ENCODE results near the gene ALPK3.

ALPK3 gene

GRCh38 chr15:84816694-84817465 is at the start of gene ALPK3:
Gene ALPK3, plus strand, starts transcription at chr15:84817356. Its CDS starts 97 bp downstream, at chr15:84817453.
- no peak for DNase-seq (ENCODE audit: low read depth)

- DNase-seq (ENCODE audit: low read depth) = no peak
These were observed 45.1 kb upstream of the ALPK3 start for GRCh38 chr15:84772031-84772430.

GRCh38 chr15:84772467-84772866 is 44.7 kb upstream of the ALPK3 start:
- DNase-seq (ENCODE audit: low read depth) = no peak

GRCh38 chr15:84773716-84774115 is 43.4 kb upstream of the ALPK3 start:
- no peak for DNase-seq (ENCODE audit: low read depth)

GRCh38 chr15:84775867-84776449 is 41.2 kb upstream of the ALPK3 start:
- DNase-seq (ENCODE audit: low read depth) = no peak

- DNase-seq (ENCODE audit: low read depth) = no peak
These were observed 39.0 kb upstream of the ALPK3 start for GRCh38 chr15:84778194-84778593.

GRCh38 chr15:84780492-84780891 is 36.7 kb upstream of the ALPK3 start:
- no peak for DNase-seq (ENCODE audit: low read depth)

GRCh38 chr15:84781495-84781894 is 35.7 kb upstream of the ALPK3 start:
- no peak for DNase-seq (ENCODE audit: low read depth)

GRCh38 chr15:84782346-84782745 is 34.8 kb upstream of the ALPK3 start:
- DNase-seq (ENCODE audit: low read depth) = no peak

- no peak for DNase-seq (ENCODE audit: low read depth)
These were observed 33.5 kb upstream of the ALPK3 start for GRCh38 chr15:84783493-84784251.

- DNase-seq (ENCODE audit: low read depth) = no peak
These were observed 32.9 kb upstream of the ALPK3 start for GRCh38 chr15:84784262-84784661.

GRCh38 chr15:84785053-84785452 is 32.1 kb upstream of the ALPK3 start:
- no peak for DNase-seq (ENCODE audit: low read depth)

- DNase-seq (ENCODE audit: low read depth) = no peak
These were observed 28.7 kb upstream of the ALPK3 start for GRCh38 chr15:84788500-84788899.

- no peak for DNase-seq (ENCODE audit: low read depth)
These were observed 27.4 kb upstream of the ALPK3 start for GRCh38 chr15:84789762-84790161.

GRCh38 chr15:84790676-84791075 is 26.5 kb upstream of the ALPK3 start:
- DNase-seq (ENCODE audit: low read depth) = no peak

GRCh38 chr15:84791763-84792162 is 25.4 kb upstream of the ALPK3 start:
- no peak for DNase-seq (ENCODE audit: low read depth)

- DNase-seq (ENCODE audit: low read depth) = no peak
These were observed 23.6 kb upstream of the ALPK3 start for GRCh38 chr15:84793431-84794161.

- DNase-seq (ENCODE audit: low read depth) = no peak
These were observed 23.0 kb upstream of the ALPK3 start for GRCh38 chr15:84794162-84794547.

GRCh38 chr15:84795186-84795585 is 22.0 kb upstream of the ALPK3 start:
- DNase-seq (ENCODE audit: low read depth) = no peak

- DNase-seq (ENCODE audit: low read depth) = no peak
These were observed 19.9 kb upstream of the ALPK3 start for GRCh38 chr15:84797212-84797611.

GRCh38 chr15:84797801-84798200 is 19.4 kb upstream of the ALPK3 start:
- DNase-seq (ENCODE audit: low read depth) = no peak

- DNase-seq (ENCODE audit: low read depth) = no peak
These were observed 18.7 kb upstream of the ALPK3 start for GRCh38 chr15:84798436-84798946.
